Measurements from ENCODE around the gene GLYATL3.

- TF ChIP-seq CTCF (conservative IDR thresholded peaks at IDR 0.05; ENCODE audit: low read length), result no peak
- TF ChIP-seq EZH2phosphoT487 (IDR thresholded peaks at IDR 0.05; ENCODE audit: borderline replicate concordance), result no peak
Measured at GRCh38 chr6:49454787-49455709, 44.7 kb upstream of the GLYATL3 start.
